HEK293 (cell line): ENCODE measurements around the gene CAPRIN2.

Experiments used
- CTCF ChIP-seq: fragments of 450-650 bp; formaldehyde crosslinking; IDR thresholded peaks from 2 replicates; pipeline ENCODE4 v1.5.1; 2016; ENCODE audit warnings: missing biosample characterization, missing genetic modification characterization
- MYNN ChIP-seq: fragments of 450-650 bp; formaldehyde crosslinking; IDR thresholded peaks from 2 replicates; pipeline ENCODE4 v1.5.1; 2016; ENCODE audit warnings: missing biosample characterization, missing genetic modification characterization, borderline replicate concordance
- REST ChIP-seq: fragments of 450-650 bp; formaldehyde crosslinking; IDR thresholded peaks from 2 replicates; pipeline ENCODE4 v1.5.1; 2016; ENCODE audit warnings: missing biosample characterization, missing genetic modification characterization
- YY1 ChIP-seq: fragments of 450-650 bp; formaldehyde crosslinking; IDR thresholded peaks from 2 replicates; pipeline ENCODE4 v1.5.1; 2018; ENCODE audit warnings: missing biosample characterization, missing genetic modification characterization
- ZNF221 ChIP-seq: fragments of 450-650 bp; formaldehyde crosslinking; IDR thresholded peaks from 2 replicates; pipeline ENCODE4 v1.5.1; 2017; ENCODE audit warnings: missing biosample characterization, missing genetic modification characterization, borderline replicate concordance
- ZNF514 ChIP-seq: fragments of 450-650 bp; formaldehyde crosslinking; IDR thresholded peaks from 2 replicates; pipeline ENCODE4 v1.5.1; 2016; ENCODE audit warnings: missing biosample characterization, missing genetic modification characterization
- ZSCAN5A ChIP-seq: fragments of 450-650 bp; formaldehyde crosslinking; IDR thresholded peaks from 2 replicates; pipeline ENCODE4 v1.5.1; 2016; ENCODE audit warnings: missing biosample characterization, missing genetic modification characterization
- TF ChIP-seq, protein P1 (sequence below): fragments of 450-650 bp; formaldehyde crosslinking; conservative IDR thresholded peaks from 2 replicates; pipeline ENCODE4 v1.5.1; 2016; ENCODE audit warnings: low read depth, missing biosample characterization, missing genetic modification characterization

DNA sequence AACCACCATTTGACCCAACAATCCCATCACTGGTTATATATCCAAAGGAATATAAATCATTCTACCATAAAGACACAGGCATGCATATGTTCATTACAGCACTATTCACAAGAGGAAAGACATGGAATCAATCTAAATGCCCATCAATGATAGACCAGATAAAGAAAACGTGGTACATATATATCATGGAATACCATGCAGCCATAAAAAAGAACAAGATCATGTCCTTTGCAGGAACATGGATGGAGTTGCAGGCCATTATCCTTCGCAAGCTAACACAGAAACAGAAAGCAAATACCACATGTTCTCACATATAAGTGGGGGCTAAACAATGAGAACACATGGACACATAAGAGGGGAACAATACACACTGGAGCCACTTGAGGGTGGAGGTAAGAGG lies 15.7 kb downstream of the CAPRIN2 start:
- TF ChIP-seq MYNN (no peak), CTCF (tag by site-specific recombination) (no peak), ZNF514 (tag by site-specific recombination) (no peak), YY1 (tag by site-specific recombination) (no peak), ZNF221 (no peak), ZSCAN5A (tag by site-specific recombination) (no peak), REST (tag by site-specific recombination) (no peak)
- TF ChIP-seq, protein P1, sequence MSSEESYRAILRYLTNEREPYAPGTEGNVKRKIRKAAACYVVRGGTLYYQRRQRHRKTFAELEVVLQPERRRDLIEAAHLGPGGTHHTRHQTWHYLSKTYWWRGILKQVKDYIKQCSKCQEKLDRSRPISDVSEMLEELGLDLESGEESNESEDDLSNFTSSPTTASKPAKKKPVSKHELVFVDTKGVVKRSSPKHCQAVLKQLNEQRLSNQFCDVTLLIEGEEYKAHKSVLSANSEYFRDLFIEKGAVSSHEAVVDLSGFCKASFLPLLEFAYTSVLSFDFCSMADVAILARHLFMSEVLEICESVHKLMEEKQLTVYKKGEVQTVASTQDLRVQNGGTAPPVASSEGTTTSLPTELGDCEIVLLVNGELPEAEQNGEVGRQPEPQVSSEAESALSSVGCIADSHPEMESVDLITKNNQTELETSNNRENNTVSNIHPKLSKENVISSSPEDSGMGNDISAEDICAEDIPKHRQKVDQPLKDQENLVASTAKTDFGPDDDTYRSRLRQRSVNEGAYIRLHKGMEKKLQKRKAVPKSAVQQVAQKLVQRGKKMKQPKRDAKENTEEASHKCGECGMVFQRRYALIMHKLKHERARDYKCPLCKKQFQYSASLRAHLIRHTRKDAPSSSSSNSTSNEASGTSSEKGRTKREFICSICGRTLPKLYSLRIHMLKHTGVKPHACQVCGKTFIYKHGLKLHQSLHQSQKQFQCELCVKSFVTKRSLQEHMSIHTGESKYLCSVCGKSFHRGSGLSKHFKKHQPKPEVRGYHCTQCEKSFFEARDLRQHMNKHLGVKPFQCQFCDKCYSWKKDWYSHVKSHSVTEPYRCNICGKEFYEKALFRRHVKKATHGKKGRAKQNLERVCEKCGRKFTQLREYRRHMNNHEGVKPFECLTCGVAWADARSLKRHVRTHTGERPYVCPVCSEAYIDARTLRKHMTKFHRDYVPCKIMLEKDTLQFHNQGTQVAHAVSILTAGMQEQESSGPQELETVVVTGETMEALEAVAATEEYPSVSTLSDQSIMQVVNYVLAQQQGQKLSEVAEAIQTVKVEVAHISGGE (tag by site-specific recombination) = no peak
